Prostate gland (tissue), 2 donors: ENCODE results near the gene MAGI2. TPM values are rescaled to one million over a fixed set of nuclear protein-coding genes. Genes with fewer than 3 reads are reported as not detected.

Experiments
- DNase-seq: peaks from one replicate; pipeline ENCODE4 v3.0.0-alpha.2; 2019; ENCODE audit warnings: low spot score
- H3K27ac ChIP-seq, 2 donors: fragments of 200-600 bp; sonication (generic); 2 replicates each; pipeline ENCODE4 v1.5.1; 2017 to 2019
- H3K27me3 ChIP-seq: fragments of 200-600 bp; sonication (generic); replicated peaks from 2 replicates; pipeline ENCODE4 v1.5.1; 2019; ENCODE audit not compliant: insufficient read depth
- H3K36me3 ChIP-seq, 2 donors: fragments of 200-600 bp; sonication (generic); 1 replicate in 1 of 2; 2 replicates in 1 of 2; pipeline versions ENCODE4 v1.5.1 to v1.8.1; 2017 to 2019
- H3K4me1 ChIP-seq: fragments of 200-600 bp; sonication (generic); replicated peaks from 2 replicates; pipeline ENCODE4 v1.5.1; 2019
- H3K4me3 ChIP-seq, 2 donors: fragments of 200-600 bp; sonication (generic); 2 replicates each; pipeline ENCODE4 v1.5.1; 2017 to 2019
- H3K9me3 ChIP-seq: fragments of 200-600 bp; sonication (generic); 2 replicates; pipeline ENCODE4 v1.5.1; 2017
- POLR2A ChIP-seq: fragments of 450-650 bp; IDR thresholded peaks from one replicate; pipeline ENCODE4 v1.6.1; 2016; ENCODE audit warnings: antibody characterized with exemption, mild to moderate bottlenecking
- POLR2AphosphoS5 ChIP-seq: sonication (generic); formaldehyde crosslinking; IDR thresholded peaks from one replicate; pipeline ENCODE4 v1.6.1; 2017; ENCODE audit warnings: antibody characterized with exemption
- WGBS: methylation state at CpG from one replicate; pipeline ENCODE4 v1.1.5; 2018; 5-methylcytosine and 5-hydroxymethylcytosine counted together
- intact Hi-C: fragments of 100-400 bp; cut with DNase I; formaldehyde crosslinking; loops from one replicate; pipeline ENCODE4 v1.14.2; 2022
- total RNA-seq, 2 donors: library from RNA; depleted of rRNA; stranded (reverse); fragments of >200 nt; gene quantifications; one replicate each; pipeline ENCODE4 v1.1.0, GENCODE V29; 2016
- TF ChIP-seq, protein P1 (sequence below), 4 experiments: fragments of 200-600 bp in 2 of 4; fragments of 450-650 bp in 2 of 4; sonication (generic) in 2 of 4; IDR thresholded peaks; 1 replicate in 3 of 4; 2 replicates in 1 of 4; pipeline ENCODE4 v1.5.1; 2016 to 2019; ENCODE audit warnings: antibody characterized with exemption in 4 of 4, mild to moderate bottlenecking in 2 of 4, moderate library complexity in 2 of 4

MAGI2 gene
- total RNA-seq, 2 donors from 2014 or later, result 27.1 to 31.3 TPM

DNA sequence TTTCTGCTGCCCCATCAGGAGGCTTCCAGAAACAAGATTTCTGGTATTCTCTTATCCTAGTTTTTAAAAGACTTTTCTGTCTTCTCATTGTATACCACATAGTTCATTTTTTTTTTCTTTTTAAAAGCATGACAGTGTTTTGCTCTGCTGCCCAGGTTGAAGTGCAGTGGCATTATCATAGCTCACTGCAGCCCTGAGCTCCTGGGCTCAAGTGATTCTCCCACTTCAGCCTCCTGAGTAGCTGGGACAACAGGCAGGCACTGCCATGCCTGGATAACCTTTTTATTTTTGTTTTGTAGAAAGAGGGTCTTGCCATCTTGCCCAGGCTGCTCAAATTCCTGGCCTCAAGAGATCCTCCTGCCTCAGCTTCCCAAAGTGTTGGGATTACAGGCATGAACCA is 757.6 kb downstream of the MAGI2 start:
- TF ChIP-seq POLR2AphosphoS5, result no peak
- TF ChIP-seq, protein P1, sequence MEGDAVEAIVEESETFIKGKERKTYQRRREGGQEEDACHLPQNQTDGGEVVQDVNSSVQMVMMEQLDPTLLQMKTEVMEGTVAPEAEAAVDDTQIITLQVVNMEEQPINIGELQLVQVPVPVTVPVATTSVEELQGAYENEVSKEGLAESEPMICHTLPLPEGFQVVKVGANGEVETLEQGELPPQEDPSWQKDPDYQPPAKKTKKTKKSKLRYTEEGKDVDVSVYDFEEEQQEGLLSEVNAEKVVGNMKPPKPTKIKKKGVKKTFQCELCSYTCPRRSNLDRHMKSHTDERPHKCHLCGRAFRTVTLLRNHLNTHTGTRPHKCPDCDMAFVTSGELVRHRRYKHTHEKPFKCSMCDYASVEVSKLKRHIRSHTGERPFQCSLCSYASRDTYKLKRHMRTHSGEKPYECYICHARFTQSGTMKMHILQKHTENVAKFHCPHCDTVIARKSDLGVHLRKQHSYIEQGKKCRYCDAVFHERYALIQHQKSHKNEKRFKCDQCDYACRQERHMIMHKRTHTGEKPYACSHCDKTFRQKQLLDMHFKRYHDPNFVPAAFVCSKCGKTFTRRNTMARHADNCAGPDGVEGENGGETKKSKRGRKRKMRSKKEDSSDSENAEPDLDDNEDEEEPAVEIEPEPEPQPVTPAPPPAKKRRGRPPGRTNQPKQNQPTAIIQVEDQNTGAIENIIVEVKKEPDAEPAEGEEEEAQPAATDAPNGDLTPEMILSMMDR (IDR thresholded peaks at IDR 0.05), result no peak
- TF ChIP-seq POLR2A, result no peak
- Histone ChIP-seq H3K27me3 (no peaks in the 10 kb centered on the region), H3K4me1 (no peaks in the 10 kb centered on the region), H3K4me3 (no peak overlapping the region), H3K9me3 (no peaks in the 10 kb centered on the region), H3K27ac (no peak overlapping the region), H3K36me3 (no peaks in the 10 kb centered on the region)
- intact Hi-C loops, result no loop called here
- no peak for DNase-seq

DNA sequence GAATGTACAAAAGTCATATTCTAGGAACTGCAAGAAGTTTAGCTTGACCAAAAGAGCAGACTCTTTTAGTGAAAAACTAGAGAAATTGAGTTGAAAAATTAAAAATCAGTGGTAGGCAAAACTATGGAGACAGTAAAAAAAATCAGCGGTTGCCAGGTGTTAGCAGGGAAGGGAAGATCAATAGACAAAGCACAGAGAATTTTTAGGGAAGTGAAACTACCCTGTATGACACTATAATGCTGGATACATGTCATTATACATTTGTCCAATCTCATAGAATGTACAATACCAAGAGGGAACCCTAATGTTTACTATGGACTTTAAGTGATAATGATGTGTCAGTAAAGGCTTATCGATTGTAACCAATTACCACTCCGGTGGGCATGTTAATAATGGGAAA is 761.9 kb downstream of the MAGI2 start:
- no peak for DNase-seq
- no peaks in the 10 kb centered on the region for H3K9me3 ChIP-seq
- H3K27me3 ChIP-seq, result no peaks in the 10 kb centered on the region
- no peak overlapping the region for H3K4me3 ChIP-seq
- TF ChIP-seq POLR2AphosphoS5 (no peak), POLR2A (no peak)
- TF ChIP-seq, protein P1 (IDR thresholded peaks at IDR 0.05), result no peak
- H3K27ac ChIP-seq, result no peak overlapping the region
- no peaks in the 10 kb centered on the region for H3K4me1 ChIP-seq
- no peaks in the 10 kb centered on the region for H3K36me3 ChIP-seq
- WGBS, result 79% methylated on average over 3 of the region's 3 CpGs
- intact Hi-C loops, result no loop called here

DNA sequence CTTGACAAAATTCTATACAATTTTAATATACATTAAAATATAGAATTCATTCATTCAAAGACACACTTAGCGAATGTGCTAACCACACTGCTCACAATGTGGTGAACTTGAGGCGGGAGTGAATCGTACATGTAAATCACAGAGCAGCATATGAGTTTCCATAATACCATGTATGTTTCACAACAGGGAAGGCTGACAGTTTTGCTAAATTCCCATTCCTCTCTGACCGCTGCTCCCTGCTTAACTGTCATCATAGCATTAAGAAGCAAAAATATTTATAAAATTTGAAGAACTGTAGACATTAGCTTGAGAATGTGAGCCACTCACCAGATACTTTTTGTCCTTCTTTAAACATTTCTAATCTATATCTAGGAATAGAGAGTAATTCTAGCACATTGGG is 763.3 kb downstream of the MAGI2 start:
- 92% methylated on average over 4 of the region's 4 CpGs for WGBS
- Histone ChIP-seq H3K27ac (no peak overlapping the region), H3K4me1 (no peaks in the 10 kb centered on the region), H3K9me3 (no peaks in the 10 kb centered on the region), H3K27me3 (no peaks in the 10 kb centered on the region), H3K4me3 (no peak overlapping the region), H3K36me3 (no peaks in the 10 kb centered on the region)
- no peak for TF ChIP-seq POLR2AphosphoS5
- TF ChIP-seq, protein P1 (IDR thresholded peaks at IDR 0.05), result no peak
- TF ChIP-seq POLR2A, result no peak
- no peak for DNase-seq
- intact Hi-C loops, result no loop called here

DNA sequence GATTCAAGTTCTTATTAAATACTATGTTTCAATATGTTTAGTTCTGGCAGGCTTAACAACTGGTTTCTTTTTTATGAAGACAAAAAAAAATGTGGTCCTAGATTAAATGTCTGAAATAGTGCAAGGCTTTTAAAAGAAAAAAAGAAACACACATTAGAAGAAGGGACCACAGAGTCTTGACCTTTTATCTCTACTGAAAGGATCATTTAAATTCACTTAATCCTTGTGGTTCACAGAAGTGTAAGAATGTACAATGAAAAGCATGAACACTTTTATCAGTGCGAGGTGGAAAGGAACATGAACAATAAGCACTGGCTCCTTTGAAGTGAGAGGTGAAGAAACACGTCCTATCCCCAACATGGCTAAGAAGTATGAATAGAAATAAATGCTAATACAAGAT is 765.1 kb downstream of the MAGI2 start:
- 65% methylated on average over 2 of the region's 2 CpGs for WGBS
- DNase-seq, result no peak
- intact Hi-C loops, result no loop called here
- Histone ChIP-seq H3K27ac (no peak overlapping the region), H3K4me1 (no peaks in the 10 kb centered on the region), H3K36me3 (no peaks in the 10 kb centered on the region), H3K9me3 (no peaks in the 10 kb centered on the region), H3K27me3 (no peaks in the 10 kb centered on the region), H3K4me3 (no peak overlapping the region)
- TF ChIP-seq POLR2A (no peak), POLR2AphosphoS5 (no peak)
- TF ChIP-seq, protein P1 (IDR thresholded peaks at IDR 0.05), result no peak

DNA sequence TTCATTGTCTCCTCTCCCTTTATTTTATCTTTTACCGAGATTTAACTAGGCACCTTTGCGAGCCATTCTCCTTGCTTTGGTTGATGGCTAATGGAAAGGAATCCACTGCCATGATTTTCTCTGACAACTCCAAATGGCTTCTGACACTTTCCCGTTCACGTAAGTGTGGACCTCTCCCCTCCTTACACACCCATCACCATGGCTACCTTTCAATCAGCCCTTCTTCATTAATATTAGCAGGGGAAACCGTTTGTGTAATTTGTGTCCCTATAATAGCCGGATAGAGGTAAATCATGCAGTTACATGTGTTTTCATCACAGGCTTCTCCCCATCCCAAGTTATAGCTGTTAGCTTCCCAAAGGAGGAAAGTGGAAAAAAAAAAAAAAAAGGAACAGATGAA is 767.3 kb downstream of the MAGI2 start:
- DNase-seq, result no peak
- TF ChIP-seq, protein P1 (IDR thresholded peaks at IDR 0.05), result no peak
- no peak for TF ChIP-seq POLR2AphosphoS5
- no peak for TF ChIP-seq POLR2A
- Histone ChIP-seq H3K27me3 (no peaks in the 10 kb centered on the region), H3K36me3 (no peaks in the 10 kb centered on the region), H3K27ac (no peak overlapping the region), H3K4me3 (no peak overlapping the region), H3K9me3 (no peaks in the 10 kb centered on the region), H3K4me1 (no peaks in the 10 kb centered on the region)
- 52% methylated on average over 6 of the region's 6 CpGs for WGBS
- intact Hi-C loops, result no loop called here
